Gastrocnemius medialis (tissue), 4 donors: Measurements from ENCODE around the gene PRKN.

Experiments used
- POLR2A ChIP-seq, 2 donors: fragments of 450-650 bp; IDR thresholded peaks; one replicate each; pipeline ENCODE4 v1.6.1; 2017; ENCODE audit warnings: antibody characterized with exemption in 2 of 2, mild to moderate bottlenecking in 2 of 2, moderate library complexity in 2 of 2
- TF ChIP-seq, protein P1 (sequence below), 5 experiments: fragments of 450-650 bp in 3 of 5; fragments of 200-600 bp in 2 of 5; sonication (generic) in 2 of 5; IDR thresholded peaks in 4 of 5; conservative IDR thresholded peaks in 1 of 5; 1 replicate in 4 of 5; 2 replicates in 1 of 5; pipeline ENCODE4 v1.5.1; 2016 to 2019; ENCODE audit warnings: antibody characterized with exemption in 5 of 5, mild to moderate bottlenecking in 3 of 5, moderate library complexity in 3 of 5

DNA sequence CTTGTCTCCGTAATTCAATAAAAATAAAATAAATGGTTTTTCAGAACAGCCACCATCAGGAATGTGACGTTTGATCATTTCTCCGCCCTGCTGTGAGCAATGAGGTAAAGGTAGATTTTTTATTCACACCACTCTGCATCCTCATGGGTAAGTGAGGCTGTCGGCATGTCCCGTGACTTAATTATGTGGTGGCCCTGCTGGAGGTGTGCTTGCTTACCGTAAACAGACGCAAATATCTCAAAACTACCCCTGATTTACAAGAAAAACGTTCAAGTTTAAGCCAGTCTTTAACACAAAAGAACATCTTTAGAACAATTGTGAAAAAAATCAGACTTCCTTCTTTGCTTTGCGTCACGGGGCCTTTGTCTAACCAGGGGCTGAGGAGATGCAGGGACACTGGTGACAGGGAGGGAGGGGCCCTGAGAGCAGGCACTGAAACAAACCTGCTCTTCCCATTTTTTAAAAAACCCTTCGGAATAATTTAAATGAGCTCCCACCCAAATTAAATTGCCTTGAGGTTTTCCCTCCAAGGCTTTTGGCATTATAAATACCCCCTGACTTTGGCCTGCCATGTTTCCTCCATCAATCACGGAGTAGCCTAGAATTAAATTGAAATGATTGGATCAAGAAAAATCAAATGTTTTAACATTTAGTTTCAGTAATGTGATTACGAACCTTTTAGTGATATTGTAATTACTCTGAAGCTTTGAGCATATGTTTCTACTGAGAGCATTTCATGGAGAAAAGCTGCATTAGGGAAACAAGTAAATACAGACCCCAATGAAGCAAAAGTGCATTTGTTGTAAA lies 13.4 kb downstream of the PRKN start:
- TF ChIP-seq, protein P1, sequence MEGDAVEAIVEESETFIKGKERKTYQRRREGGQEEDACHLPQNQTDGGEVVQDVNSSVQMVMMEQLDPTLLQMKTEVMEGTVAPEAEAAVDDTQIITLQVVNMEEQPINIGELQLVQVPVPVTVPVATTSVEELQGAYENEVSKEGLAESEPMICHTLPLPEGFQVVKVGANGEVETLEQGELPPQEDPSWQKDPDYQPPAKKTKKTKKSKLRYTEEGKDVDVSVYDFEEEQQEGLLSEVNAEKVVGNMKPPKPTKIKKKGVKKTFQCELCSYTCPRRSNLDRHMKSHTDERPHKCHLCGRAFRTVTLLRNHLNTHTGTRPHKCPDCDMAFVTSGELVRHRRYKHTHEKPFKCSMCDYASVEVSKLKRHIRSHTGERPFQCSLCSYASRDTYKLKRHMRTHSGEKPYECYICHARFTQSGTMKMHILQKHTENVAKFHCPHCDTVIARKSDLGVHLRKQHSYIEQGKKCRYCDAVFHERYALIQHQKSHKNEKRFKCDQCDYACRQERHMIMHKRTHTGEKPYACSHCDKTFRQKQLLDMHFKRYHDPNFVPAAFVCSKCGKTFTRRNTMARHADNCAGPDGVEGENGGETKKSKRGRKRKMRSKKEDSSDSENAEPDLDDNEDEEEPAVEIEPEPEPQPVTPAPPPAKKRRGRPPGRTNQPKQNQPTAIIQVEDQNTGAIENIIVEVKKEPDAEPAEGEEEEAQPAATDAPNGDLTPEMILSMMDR (IDR thresholded peaks at IDR 0.05 in 4 of 5, conservative IDR thresholded peaks at IDR 0.05 in 1 of 5) = no peak
- TF ChIP-seq POLR2A (IDR thresholded peaks at IDR 0.05) = no peak
